HG02943 (cell line): ENCODE measurements around the gene ESPN.
"Not testable (repeated sequence)": the region's sequence is repeated elsewhere in the genome, so short reads cannot be mapped to it uniquely, and the experiment has no call there.

Experiments
- ATAC-seq: cut with Tn5 transposase; IDR thresholded peaks from one replicate; pipeline ENCODE4 v1.9.1; 2021; ENCODE audit warnings: mild to moderate bottlenecking, low read depth, moderate library complexity; ENCODE audit not compliant: unreplicated experiment

Gene ESPN

GRCh38 chr1:6475381-6476133 is 51.0 kb downstream of the ESPN start:
- no peak for ATAC-seq

DNA sequence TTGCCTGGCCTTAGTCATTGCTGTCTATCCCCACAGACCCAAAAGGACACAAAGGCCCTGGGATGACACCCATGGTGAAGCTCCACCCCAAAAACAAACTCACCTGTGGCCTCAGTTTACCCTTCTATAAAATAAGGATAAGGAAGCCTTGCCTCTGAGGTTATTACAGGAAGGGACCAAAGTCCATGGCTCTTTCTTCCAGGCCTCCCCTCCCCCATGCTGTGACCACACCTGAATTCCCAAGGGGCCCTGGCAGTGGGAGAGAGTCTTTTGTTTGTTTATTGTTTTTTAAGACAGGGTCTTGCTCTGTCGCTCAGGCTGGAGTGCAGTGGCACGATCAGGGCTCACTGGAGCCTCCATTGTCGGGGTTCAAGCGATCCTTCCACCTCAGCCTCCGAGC is 51.9 kb downstream of the ESPN start:
- no peak for ATAC-seq

DNA sequence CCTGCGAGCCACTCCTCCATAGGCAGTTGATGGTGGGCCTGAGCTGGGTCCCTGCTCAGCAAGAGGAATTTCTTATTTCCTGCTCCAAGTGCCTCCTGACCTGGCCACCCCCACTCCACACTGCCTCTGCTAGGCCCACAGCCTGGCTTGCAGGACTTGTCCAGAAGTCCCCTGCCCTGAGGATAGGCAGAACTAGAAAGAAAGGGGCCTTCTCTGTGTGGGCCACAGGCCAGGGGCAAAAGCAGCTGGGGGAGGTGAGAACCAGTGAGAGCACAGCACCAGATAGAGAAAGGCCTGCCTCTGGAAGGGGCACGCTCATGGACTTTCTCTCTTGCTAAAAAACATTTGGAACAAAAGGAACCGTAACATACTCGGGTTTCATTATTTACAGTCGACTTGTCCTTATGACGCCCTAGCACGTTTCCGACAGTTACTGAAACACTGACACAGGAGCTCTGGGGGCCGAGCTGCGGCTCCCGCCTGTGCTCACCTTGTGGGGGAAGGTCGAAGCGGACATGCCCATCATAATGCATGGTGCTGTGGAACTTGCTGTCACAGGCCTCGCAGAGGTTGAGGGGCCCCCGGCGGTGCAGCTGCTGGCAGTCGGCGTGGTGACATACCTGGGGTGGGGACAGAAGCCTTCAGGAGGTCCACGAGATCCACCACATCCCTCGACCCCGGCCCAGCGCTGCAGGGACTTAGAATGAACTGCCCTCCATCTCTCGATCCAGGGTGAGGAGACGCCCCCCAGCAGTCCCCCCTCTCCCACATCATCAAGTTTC is 52.7 kb downstream of the ESPN start:
- no peak for ATAC-seq

DNA sequence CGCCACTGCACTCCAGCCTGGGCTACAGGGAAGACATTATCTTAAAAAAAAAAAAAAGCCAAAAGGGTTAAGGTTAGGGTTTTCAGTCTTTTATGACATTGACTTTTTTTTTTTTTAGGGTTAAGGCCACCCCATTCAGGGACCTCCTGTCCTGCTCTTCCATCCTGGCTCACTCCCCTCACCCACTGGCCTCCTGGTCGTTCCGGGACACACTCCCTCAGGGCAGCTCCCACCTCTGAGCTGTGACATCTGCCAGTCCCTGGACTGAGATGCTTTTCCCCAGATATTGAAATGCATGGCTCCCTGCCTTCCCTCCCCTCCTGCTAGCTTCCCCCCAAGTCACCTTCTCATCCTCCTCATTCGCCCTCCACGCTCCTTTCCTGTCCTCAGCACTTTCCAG is 57.2 kb downstream of the ESPN start:
- ATAC-seq = no peak

- ATAC-seq = no peak
Observed at GRCh38 chr1:6483017-6483760, 58.6 kb downstream of the ESPN start.

GRCh38 chr1:6483761-6484117 is 59.2 kb downstream of the ESPN start:
- no peak for ATAC-seq

- no peak for ATAC-seq
Observed at GRCh38 chr1:6484826-6485167, 60.2 kb downstream of the ESPN start.

- ATAC-seq = no peak
Observed at GRCh38 chr1:6485168-6486101, 60.9 kb downstream of the ESPN start.

- ATAC-seq = no peak
Observed at GRCh38 chr1:6486433-6487011, 61.9 kb downstream of the ESPN start.

DNA sequence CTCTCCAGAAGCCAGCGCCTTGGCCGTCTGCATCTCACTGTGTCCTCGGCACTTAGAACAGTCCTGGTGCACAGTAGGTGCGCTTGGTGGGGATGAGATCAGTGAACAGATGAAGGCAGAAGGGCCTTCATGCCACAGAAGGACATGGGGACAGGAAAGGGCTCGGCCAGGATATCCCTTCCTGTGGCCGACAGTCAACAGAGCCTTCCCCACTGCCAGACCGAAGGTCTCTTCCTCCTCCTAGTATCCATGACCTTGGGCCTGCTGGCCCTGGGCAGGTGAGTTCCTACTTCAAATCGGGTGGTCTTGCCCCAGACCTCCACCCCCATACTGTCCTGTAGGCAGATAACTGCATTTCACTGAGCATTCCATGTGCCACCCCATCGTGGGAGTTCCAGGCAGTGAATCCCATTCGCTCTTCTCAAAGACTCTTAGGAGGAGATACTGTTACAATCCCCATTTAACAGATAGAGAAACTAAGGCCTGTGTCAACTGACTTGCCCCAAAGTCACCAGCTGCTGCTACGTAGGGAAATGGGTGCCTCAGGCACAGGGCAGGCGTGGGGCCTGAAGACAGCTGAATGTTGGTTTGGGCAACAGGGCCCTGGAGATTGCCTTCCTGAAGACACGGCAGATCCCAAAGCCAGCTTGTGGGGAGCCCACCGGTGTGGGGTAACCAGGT is 63.4 kb downstream of the ESPN start:
- ATAC-seq = no peak

DNA sequence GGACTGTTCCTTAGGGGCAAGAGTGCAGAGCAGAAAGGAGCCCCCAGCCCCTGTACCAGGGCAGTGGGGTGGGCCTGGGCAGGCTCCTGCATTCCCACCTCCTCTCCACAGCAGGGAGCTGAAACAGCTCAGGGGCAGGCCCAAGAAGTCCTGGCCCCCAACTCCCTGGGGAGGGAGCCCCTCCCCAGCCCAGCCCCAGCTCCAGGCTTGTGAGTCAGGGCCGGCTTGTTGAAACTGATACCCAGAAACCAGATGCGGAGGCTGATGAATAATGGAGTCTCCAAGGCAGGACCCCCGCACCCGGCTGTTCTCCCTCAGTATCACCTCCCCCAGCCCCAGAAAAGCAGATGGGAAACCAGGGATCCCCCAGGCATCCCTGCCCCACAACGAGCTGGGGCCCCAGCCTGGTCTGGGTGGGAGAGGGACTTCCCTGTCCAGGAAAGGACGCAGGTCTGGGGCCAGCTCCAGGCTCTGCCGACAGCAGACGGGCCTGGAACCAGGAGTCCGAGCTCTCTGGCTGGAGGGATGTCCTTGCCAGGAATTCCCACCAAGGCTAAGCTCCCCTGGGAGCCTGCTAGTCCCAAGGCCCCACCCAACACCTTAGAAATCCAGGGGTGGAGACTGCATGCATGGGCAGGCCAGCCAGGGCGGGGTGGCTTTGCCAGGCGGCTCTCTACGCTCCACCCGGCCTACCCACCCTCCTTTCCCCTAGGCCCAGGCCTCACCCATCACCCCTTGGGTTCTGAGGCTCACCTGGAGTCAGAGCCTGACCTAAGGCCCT is 64.2 kb downstream of the ESPN start:
- no peak for ATAC-seq

DNA sequence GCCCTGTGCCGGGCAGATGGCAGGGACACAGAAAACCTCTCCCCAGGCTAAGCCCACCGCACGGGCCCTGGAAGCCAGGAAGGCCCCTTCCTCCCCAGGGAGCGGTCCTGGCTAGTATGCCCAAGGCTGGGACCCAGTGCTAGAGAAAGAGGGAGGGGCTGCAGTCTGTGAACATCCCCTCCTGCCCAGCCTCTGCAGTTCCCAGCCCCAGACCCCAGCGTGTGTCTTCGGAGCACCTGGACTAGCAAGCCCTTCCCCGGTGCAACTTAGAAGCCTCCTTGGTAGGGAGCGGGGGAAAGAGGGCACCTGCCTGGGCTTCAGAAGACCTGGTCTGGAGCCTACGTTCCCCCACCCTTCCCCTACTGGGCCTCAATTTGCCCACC is 64.8 kb downstream of the ESPN start:
- no peak for ATAC-seq

GRCh38 chr1:6489799-6490180 is 65.2 kb downstream of the ESPN start:
- ATAC-seq = no peak

- ATAC-seq = no peak
Observed at GRCh38 chr1:6490181-6491080, 65.9 kb downstream of the ESPN start.

GRCh38 chr1:6491081-6491449 is 66.5 kb downstream of the ESPN start:
- ATAC-seq = no peak

- no peak for ATAC-seq
Observed at GRCh38 chr1:6491480-6491962, 66.9 kb downstream of the ESPN start, which contains the start of gene PLEKHG5. Gene PLEKHG5, minus strand, starts transcription at chr1:6491667. Its CDS starts 14,096 bp downstream, at chr1:6477571.

GRCh38 chr1:6491966-6492365 is 67.4 kb downstream of the ESPN start:
- ATAC-seq = no peak

- not testable (repeated sequence) for ATAC-seq
Observed at GRCh38 chr1:6493834-6494223, 69.3 kb downstream of the ESPN start.
